ENCODE measurements around the gene RRP12.

DNA sequence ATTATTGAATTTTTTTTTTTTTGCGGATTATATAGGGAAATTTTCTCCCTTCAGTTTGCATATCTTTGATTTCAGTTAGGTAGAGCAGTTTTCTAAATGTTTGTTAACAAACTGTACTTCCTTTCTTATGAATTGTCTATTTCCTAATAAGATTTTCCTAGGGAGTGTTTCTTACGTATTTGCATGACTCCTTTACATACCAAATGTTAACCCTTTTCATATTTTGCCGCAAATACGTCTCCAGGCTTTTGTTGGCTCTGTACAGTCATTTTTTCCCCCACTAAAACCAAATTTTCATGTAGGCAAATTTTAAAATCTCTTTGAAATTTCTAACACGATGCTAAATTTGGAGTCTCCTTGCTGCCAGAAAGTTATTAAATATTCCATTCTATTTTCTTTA lies 64.7 kb downstream of the RRP12 start:
- TF ChIP-seq EP300 (IDR thresholded peaks at IDR 0.05; ENCODE audit: borderline replicate concordance) (no peak), NFIC (IDR thresholded peaks at IDR 0.05) (no peak), TCF12 (IDR thresholded peaks at IDR 0.05; ENCODE audit: low read depth) (no peak), CREB1 (IDR thresholded peaks at IDR 0.05; ENCODE audit: low read depth) (no peak), YY1 (IDR thresholded peaks at IDR 0.05; ENCODE audit: low read depth) (no peak), RAD21 (IDR thresholded peaks at IDR 0.05; ENCODE audit: low read depth) (no peak), REST (IDR thresholded peaks at IDR 0.05; ENCODE audit: low read depth) (no peak), FOXM1 (IDR thresholded peaks at IDR 0.05; ENCODE audit: borderline replicate concordance, low read depth) (no peak), MAX (IDR thresholded peaks at IDR 0.05) (no peak), EGR1 (IDR thresholded peaks at IDR 0.05) (no peak), CEBPB (IDR thresholded peaks at IDR 0.05) (no peak)
